ENCODE results near the gene OR52E6. TPM values are rescaled to one million over a fixed set of nuclear protein-coding genes. Genes with fewer than 3 reads are reported as not detected.

Gene OR52E6
- total RNA-seq, 4 donors from 2014 or later, result not detected

DNA sequence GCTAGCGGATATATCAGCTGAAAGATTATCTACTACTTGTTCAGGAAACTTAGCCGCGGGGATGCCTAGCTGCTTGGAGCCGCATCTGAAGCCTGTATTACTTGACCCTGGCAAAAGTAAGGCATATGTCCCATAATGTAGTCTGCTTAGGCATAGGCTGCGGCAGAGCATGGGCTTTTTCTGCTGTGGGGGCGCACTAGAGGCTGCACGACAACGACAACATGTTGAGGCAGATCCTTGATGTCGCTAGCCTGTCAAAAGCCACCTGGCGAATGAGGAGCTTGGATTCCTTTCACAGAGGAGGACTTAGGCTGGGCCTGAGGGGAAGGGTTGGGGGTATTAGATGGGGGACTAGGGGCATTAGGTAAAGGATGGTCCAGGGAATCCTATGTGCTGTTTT lies 34.1 kb downstream of the OR52E6 start:
- TF ChIP-seq, protein P1, sequence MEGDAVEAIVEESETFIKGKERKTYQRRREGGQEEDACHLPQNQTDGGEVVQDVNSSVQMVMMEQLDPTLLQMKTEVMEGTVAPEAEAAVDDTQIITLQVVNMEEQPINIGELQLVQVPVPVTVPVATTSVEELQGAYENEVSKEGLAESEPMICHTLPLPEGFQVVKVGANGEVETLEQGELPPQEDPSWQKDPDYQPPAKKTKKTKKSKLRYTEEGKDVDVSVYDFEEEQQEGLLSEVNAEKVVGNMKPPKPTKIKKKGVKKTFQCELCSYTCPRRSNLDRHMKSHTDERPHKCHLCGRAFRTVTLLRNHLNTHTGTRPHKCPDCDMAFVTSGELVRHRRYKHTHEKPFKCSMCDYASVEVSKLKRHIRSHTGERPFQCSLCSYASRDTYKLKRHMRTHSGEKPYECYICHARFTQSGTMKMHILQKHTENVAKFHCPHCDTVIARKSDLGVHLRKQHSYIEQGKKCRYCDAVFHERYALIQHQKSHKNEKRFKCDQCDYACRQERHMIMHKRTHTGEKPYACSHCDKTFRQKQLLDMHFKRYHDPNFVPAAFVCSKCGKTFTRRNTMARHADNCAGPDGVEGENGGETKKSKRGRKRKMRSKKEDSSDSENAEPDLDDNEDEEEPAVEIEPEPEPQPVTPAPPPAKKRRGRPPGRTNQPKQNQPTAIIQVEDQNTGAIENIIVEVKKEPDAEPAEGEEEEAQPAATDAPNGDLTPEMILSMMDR (IDR thresholded peaks at IDR 0.05; ENCODE audit: low read depth), result no peak

DNA sequence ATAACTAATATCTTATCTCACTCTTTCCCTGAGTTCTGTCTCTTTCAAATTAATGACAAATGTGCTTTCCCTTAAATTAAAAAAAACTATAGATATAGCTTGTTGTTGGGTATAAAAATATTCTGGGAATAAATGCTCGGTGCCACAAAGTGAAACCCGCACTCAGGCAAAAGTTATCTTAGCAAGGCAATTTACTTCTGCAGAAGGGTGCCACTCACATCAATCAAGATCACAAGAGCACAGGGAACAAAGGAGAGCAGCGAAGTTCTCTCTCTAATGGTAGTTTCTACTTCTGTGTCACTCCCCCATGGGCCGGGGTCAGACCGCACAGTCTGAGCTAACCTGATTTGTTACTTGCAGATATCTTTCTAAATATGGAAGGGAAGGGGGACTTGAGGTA lies 37.7 kb downstream of the OR52E6 start:
- TF ChIP-seq, protein P1 (IDR thresholded peaks at IDR 0.05; ENCODE audit: low read depth), result no peak

DNA sequence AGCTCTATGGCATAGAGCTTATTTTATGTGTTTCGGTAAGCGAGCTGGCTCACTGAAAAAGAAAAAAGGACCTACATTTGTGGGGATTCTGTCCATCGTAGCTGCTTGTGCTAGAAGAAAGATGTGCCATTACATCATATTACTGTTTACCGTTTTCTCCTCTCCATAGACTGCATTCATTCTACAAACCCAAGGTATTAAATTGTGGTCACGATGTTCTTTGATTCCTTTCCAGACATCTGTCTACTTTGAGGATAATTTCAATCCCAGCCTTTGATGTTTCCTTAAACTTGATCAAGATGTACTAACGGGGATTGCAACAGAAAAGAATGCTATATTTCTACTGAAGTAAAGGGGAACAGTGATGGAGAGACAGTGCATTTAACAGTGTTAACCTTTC lies 45.2 kb downstream of the OR52E6 start:
- TF ChIP-seq, protein P1 (IDR thresholded peaks at IDR 0.05; ENCODE audit: low read depth), result no peak

DNA sequence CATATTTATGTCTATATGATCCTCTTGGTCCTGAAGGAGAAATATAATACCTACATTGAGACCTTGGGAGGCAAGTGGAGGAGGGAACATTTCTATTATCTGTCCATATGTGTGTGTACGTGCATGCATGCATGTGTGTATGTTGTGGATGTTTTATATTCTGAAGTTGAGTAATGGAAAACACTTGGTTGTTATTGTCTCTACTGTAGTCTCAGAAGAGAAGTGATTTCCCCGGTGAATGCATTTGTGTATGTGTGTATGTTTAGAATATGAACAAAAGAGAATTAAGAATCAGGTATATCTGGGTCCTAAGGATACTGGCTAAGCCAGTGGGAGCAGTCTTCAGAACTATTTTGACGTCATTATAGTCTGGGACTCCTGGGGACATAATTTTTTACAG lies 50.5 kb downstream of the OR52E6 start, which contains the start of gene OR52N1:
TSS of gene OR52N1 (minus strand) at position 101 of the 400 bp plus-strand sequence. CDS start 2,449 bp downstream, outside the sequence.
- TF ChIP-seq, protein P1 (IDR thresholded peaks at IDR 0.05; ENCODE audit: low read depth), result no peak

Other genes with a start within 250 kb of the OR52E6 start
- gene TRIM6, start 245.3 kb downstream of the OR52E6 start, total RNA-seq, result 1 to 10 TPM; 1.6 to 9.2 (median 3.4) TPM
- gene TRIM34, start 216.9 kb downstream of the OR52E6 start, total RNA-seq, result 10 to 100 TPM in 1 of 4 donors, 1 to 10 TPM in 3; 4.1 to 12.1 (median 8.1) TPM
- 10 to 100 TPM; 12.6 to 22.8 (median 16.7) TPM for gene TRIM5, start 156.8 kb downstream of the OR52E6 start, total RNA-seq
- 10 to 100 TPM; 35.9 to 96.8 (median 64.8) TPM for gene TRIM22, start 152.1 kb downstream of the OR52E6 start, total RNA-seq
- gene OR56B1, start 105.4 kb downstream of the OR52E6 start, total RNA-seq, result under 1 TPM in 2 of 4 donors, not detected in 2; 0.22 to 0.75 TPM
- not detected for gene OR52N4, start 87.7 kb downstream of the OR52E6 start, total RNA-seq
- gene OR52N5, start 58.5 kb downstream of the OR52E6 start, total RNA-seq, result under 1 TPM in 2 of 4 donors, not detected in 2; 0.33 to 0.44 TPM
- not detected for gene OR52N1, start 50.6 kb downstream of the OR52E6 start, total RNA-seq
- not detected for gene OR52N2, start 33.0 kb downstream of the OR52E6 start, total RNA-seq
- gene OR52E8, start 15.8 kb upstream of the OR52E6 start, total RNA-seq, result not detected
- not detected for gene OR52E4, start 38.7 kb upstream of the OR52E6 start, total RNA-seq
- not detected for gene OR52E5, start 51.3 kb upstream of the OR52E6 start, total RNA-seq
- not detected for gene OR56A3, start 100.4 kb upstream of the OR52E6 start, total RNA-seq
- gene OR56A5, start 126.6 kb upstream of the OR52E6 start, total RNA-seq, result not detected
- not detected for gene OR52L1, start 145.1 kb upstream of the OR52E6 start, total RNA-seq
- under 1 TPM in 1 of 4 donors, not detected in 3; 0.19 TPM for gene OR56A4, start 165.0 kb upstream of the OR52E6 start, total RNA-seq
- gene OR56A1, start 188.9 kb upstream of the OR52E6 start, total RNA-seq, result under 1 TPM in 2 of 4 donors, not detected in 2; under 0.01 to 0.19 TPM